Activated CD4-positive, alpha-beta T cell treated with anti-CD3 and anti-CD28 coated beads for 36 hours (primary cell): ENCODE data around the gene SYMPK. TPM values are rescaled to one million over a fixed set of nuclear protein-coding genes. Genes with fewer than 3 reads are reported as not detected.
A peak's percentile ranks its signal among the peaks of the same experiment; 100 is the strongest.
"Not testable (repeated sequence)": the region's sequence is repeated elsewhere in the genome, so short reads cannot be mapped to it uniquely, and the experiment has no call there.

Source experiments
- ATAC-seq: fragments of 200-7000 bp; cut with Tn5 transposase; one replicate; pipeline ENCODE4 v1.10.0; 2021; ENCODE audit warnings: mild to moderate bottlenecking, moderate library complexity
- CTCF ChIA-PET: fragments of 350-600 bp; sonication (Branson Sonifier 250); formaldehyde crosslinking; loops from one replicate; lab custom pipeline; 2021; ENCODE audit warnings: antibody characterized with exemption; lab: Charles Lee
- POLR2A ChIA-PET: fragments of 350-600 bp; sonication (Branson Sonifier 250); formaldehyde crosslinking; loops from one replicate; lab custom pipeline; 2021; ENCODE audit warnings: antibody characterized with exemption, inconsistent platforms; lab: Charles Lee
- DNase-seq: peaks from one replicate; pipeline ENCODE4 v3.0.0-alpha.2; 2020
- H3K27ac Mint-ChIP-seq: one replicate; pipeline ENCODE4 v1.8.0; 2021; ENCODE audit warnings: mixed read lengths
- H3K27me3 Mint-ChIP-seq: one replicate; pipeline ENCODE4 v1.8.0; 2021; ENCODE audit warnings: mixed read lengths
- H3K36me3 Mint-ChIP-seq: one replicate; pipeline ENCODE4 v1.8.0; 2021; ENCODE audit warnings: low read depth, mixed read lengths
- H3K4me1 Mint-ChIP-seq: one replicate; pipeline ENCODE4 v1.8.0; 2021; ENCODE audit warnings: mixed read lengths
- H3K4me3 Mint-ChIP-seq: one replicate; pipeline ENCODE4 v1.8.0; 2021; ENCODE audit warnings: mild to moderate bottlenecking, moderate library complexity, mixed read lengths
- H3K9me3 Mint-ChIP-seq: one replicate; pipeline ENCODE4 v1.8.0; 2021; ENCODE audit warnings: low read depth, mixed read lengths
- intact Hi-C, 2 experiments: fragments of 100-400 bp; cut with DNase I in 1 of 2; cut with micrococcal nuclease in 1 of 2; formaldehyde crosslinking; loops; one replicate each; pipeline versions ENCODE4 v1.14.2 to v1.15.1; 2022 to 2024; cut with DNase I, micrococcal nuclease
- total RNA-seq, 2 experiments: library from RNA; stranded (reverse); gene quantifications; one replicate each; pipeline ENCODE4 v1.2.3, GENCODE V29; 2021

Gene SYMPK
- total RNA-seq, 2 experiments from 2014 or later, result 108 to 128 TPM

- no peak overlapping the region for H3K4me3 Mint-ChIP-seq
- peaks cover 22% of the 10 kb centered on the region for H3K27me3 Mint-ChIP-seq
Measured at GRCh38 chr19:45800070-45800553, 62.8 kb downstream of the SYMPK start.

GRCh38 chr19:45799541-45799940 is 63.4 kb downstream of the SYMPK start:
- not testable (repeated sequence) for ATAC-seq, DNase-seq, H3K36me3 Mint-ChIP-seq, H3K27ac Mint-ChIP-seq, H3K4me3 Mint-ChIP-seq, H3K4me1 Mint-ChIP-seq, H3K9me3 Mint-ChIP-seq
- ChIA-PET CTCF (interaction anchor here (0.6 to 14.8 kb wide), 18 partner anchors 9 to 582 kb away, joined by 3 to 126 read pairs (median 4); partner anchors contain the start of genes SIX5 and SYMPK), POLR2A (interaction anchor here (0.7 to 1.3 kb wide), 2 partner anchors 10 to 30 kb away, joined by 4 to 6 read pairs; partner anchors contain the start of gene SIX5)
- intact Hi-C loops, result loop anchor here (1.0 kb wide), 1 partner anchor 29 kb away; no protein-coding TSS in a partner anchor
- peaks cover 25% of the 10 kb centered on the region for H3K27me3 Mint-ChIP-seq

More at GRCh38 chr19:45800070-45800553, 62.8 kb downstream of the SYMPK start:
- no peaks in the 10 kb centered on the region for H3K36me3 Mint-ChIP-seq
- intact Hi-C loops, result no loop called here
- CTCF ChIA-PET, result interaction anchor here (0.6 to 14.8 kb wide), 11 partner anchors 13 to 164 kb away, joined by 3 to 126 read pairs (median 9); partner anchors contain the start of genes SIX5 and SYMPK
- ATAC-seq (no peak), DNase-seq (no peak)
- peaks cover 4% of the 10 kb centered on the region for H3K4me1 Mint-ChIP-seq
- POLR2A ChIA-PET, result interaction anchor here (1.3 kb wide), 1 partner anchor 30 kb away, joined by 6 read pairs; the partner anchor contains the start of gene SIX5
- H3K9me3 Mint-ChIP-seq, result no peaks in the 10 kb centered on the region
- H3K27ac Mint-ChIP-seq, result no peak overlapping the region

- ChIA-PET CTCF (interaction anchor here (0.6 to 14.8 kb wide), 17 partner anchors 9 to 582 kb away, joined by 3 to 126 read pairs (median 4); partner anchors contain the start of genes SIX5 and SYMPK), POLR2A (interaction anchor here (0.7 to 1.3 kb wide), 2 partner anchors 10 to 29 kb away, joined by 4 to 6 read pairs; partner anchors contain the start of gene SIX5)
- no peaks in the 10 kb centered on the region for H3K36me3 Mint-ChIP-seq
- intact Hi-C loops, result loop anchor here (1.0 kb wide), 1 partner anchor 29 kb away; no protein-coding TSS in a partner anchor
- no peak overlapping the region for H3K27ac Mint-ChIP-seq
- H3K4me3 Mint-ChIP-seq, result no peak overlapping the region
- DNase-seq (peak; percentile 76), ATAC-seq (peak; percentile 92)
- H3K4me1 Mint-ChIP-seq, result peaks cover 5% of the 10 kb centered on the region
- H3K27me3 Mint-ChIP-seq, result peaks cover 26% of the 10 kb centered on the region
- H3K9me3 Mint-ChIP-seq, result no peaks in the 10 kb centered on the region
Measured at GRCh38 chr19:45798995-45799517, 63.9 kb downstream of the SYMPK start.

- DNase-seq, result no peak
- ATAC-seq, result no peak
- ChIA-PET CTCF (interaction anchor here (0.6 to 14.8 kb wide), 2 partner anchors 23 to 120 kb away, joined by 3 to 126 read pairs; partner anchors contain the start of genes NANOS2 and SIX5), POLR2A (interaction anchor here (0.6 kb wide), 1 partner anchor 893 kb away, joined by 3 read pairs; no protein-coding TSS in a partner anchor)
- H3K4me1 Mint-ChIP-seq, result peaks cover 34% of the 10 kb centered on the region
- peaks cover 22% of the 10 kb centered on the region for H3K27me3 Mint-ChIP-seq
- H3K27ac Mint-ChIP-seq, result no peak overlapping the region
- H3K36me3 Mint-ChIP-seq, result peaks cover 13% of the 10 kb centered on the region
- no peaks in the 10 kb centered on the region for H3K9me3 Mint-ChIP-seq
- intact Hi-C loops, result loop anchor here (5.0 kb wide), 2 partner anchors 68 to 352 kb away; partner anchors contain the start of genes FOXA3 (in 1 of the 2) and SYMPK (in 1 of the 2)
- no peak overlapping the region for H3K4me3 Mint-ChIP-seq
Measured at GRCh38 chr19:45794627-45795026, 68.3 kb downstream of the SYMPK start.

GRCh38 chr19:45793876-45794275 is 69.1 kb downstream of the SYMPK start:
- ChIA-PET CTCF (interaction anchor here (0.6 to 14.8 kb wide), 3 partner anchors 22 to 1451 kb away, joined by 3 to 126 read pairs (median 4); partner anchors contain the start of genes NANOS2 and SIX5), POLR2A (interaction anchor here (0.6 kb wide), 1 partner anchor 894 kb away, joined by 3 read pairs; no protein-coding TSS in a partner anchor)
- Mint-ChIP-seq H3K9me3 (no peaks in the 10 kb centered on the region), H3K4me1 (peaks cover 31% of the 10 kb centered on the region), H3K27me3 (peaks cover 19% of the 10 kb centered on the region), H3K4me3 (no peak overlapping the region), H3K36me3 (peaks cover 21% of the 10 kb centered on the region), H3K27ac (no peak overlapping the region)
- intact Hi-C loops, result loop anchor here (2.0 to 5.0 kb wide), 3 partner anchors 23 to 352 kb away; partner anchors contain the start of genes FOXA3 (in 1 of the 2) and SYMPK (in 1 of the 2)
- ATAC-seq (no peak), DNase-seq (no peak)

- peaks cover 30% of the 10 kb centered on the region for H3K4me1 Mint-ChIP-seq
- ChIA-PET CTCF (interaction anchor here (0.5 to 14.8 kb wide), 4 partner anchors 22 to 1063 kb away, joined by 3 to 126 read pairs (median 4); partner anchors contain the start of gene SIX5), POLR2A (interaction anchor here (0.6 to 1.4 kb wide), 4 partner anchors 22 to 1350 kb away, joined by 4 to 11 read pairs (median 4); partner anchors contain the start of gene SIX5)
- H3K4me3 Mint-ChIP-seq, result peak overlapping the region; percentile 64
- H3K9me3 Mint-ChIP-seq, result no peaks in the 10 kb centered on the region
- ATAC-seq (no peak), DNase-seq (no peak)
- peaks cover 28% of the 10 kb centered on the region for H3K36me3 Mint-ChIP-seq
- peaks cover 18% of the 10 kb centered on the region for H3K27me3 Mint-ChIP-seq
- H3K27ac Mint-ChIP-seq, result no peak overlapping the region
- intact Hi-C loops, result loop anchor here (2.0 to 5.0 kb wide), 3 partner anchors 24 to 351 kb away; partner anchors contain the start of genes FOXA3 (in 1 of the 2) and SYMPK (in 1 of the 2)
Measured at GRCh38 chr19:45793178-45793564, 69.8 kb downstream of the SYMPK start.

- ChIA-PET POLR2A (interaction anchor here (0.6 to 1.4 kb wide), 4 partner anchors 22 to 1351 kb away, joined by 4 to 11 read pairs (median 4); partner anchors contain the start of gene SIX5), CTCF (interaction anchor here (0.5 to 14.8 kb wide), 4 partner anchors 21 to 1063 kb away, joined by 3 to 126 read pairs (median 4); partner anchors contain the start of gene SIX5)
- Mint-ChIP-seq H3K4me1 (peaks cover 30% of the 10 kb centered on the region), H3K4me3 (peak within 1 kb of the TSS; percentile 95), H3K36me3 (peaks cover 31% of the 10 kb centered on the region), H3K27me3 (peaks cover 16% of the 10 kb centered on the region), H3K9me3 (no peaks in the 10 kb centered on the region), H3K27ac (peak within 1 kb of the TSS; percentile 75)
- ATAC-seq (peak; percentile 93), DNase-seq (peak; percentile 100)
- intact Hi-C loops, result loop anchor here (1.0 to 5.0 kb wide), 17 partner anchors 13 to 753 kb away; partner anchors contain the start of genes SYMPK (in 2 of the 2), CCDC61 (in 1 of the 2), CLASRP (in 1 of the 2) and FBXO46 (in 1 of the 2)
Measured at GRCh38 chr19:45792470-45793177, 70.3 kb downstream of the SYMPK start, which contains the start of gene DMWD. DMWD (minus strand) TSS chr19:45792845; CDS start chr19:45792756, 89 bp downstream.

GRCh38 chr19:45791744-45792469 is 71.0 kb downstream of the SYMPK start:
- Mint-ChIP-seq H3K4me1 (peaks cover 30% of the 10 kb centered on the region), H3K9me3 (no peaks in the 10 kb centered on the region), H3K36me3 (peaks cover 38% of the 10 kb centered on the region), H3K27ac (peak overlapping the region; percentile 75), H3K4me3 (peak overlapping the region; percentile 95), H3K27me3 (peaks cover 15% of the 10 kb centered on the region)
- DNase-seq (peak; percentile 42), ATAC-seq (peak; percentile 2)
- ChIA-PET CTCF (interaction anchor here (0.5 to 14.8 kb wide), 3 partner anchors 20 to 196 kb away, joined by 3 to 126 read pairs (median 3); partner anchors contain the start of gene SIX5), POLR2A (interaction anchor here (1.4 kb wide), 1 partner anchor 23 kb away, joined by 11 read pairs; the partner anchor contains the start of gene SIX5)
- intact Hi-C loops, result loop anchor here (1.0 to 5.0 kb wide), 17 partner anchors 13 to 753 kb away; partner anchors contain the start of genes SYMPK (in 2 of the 2), CCDC61 (in 1 of the 2), CLASRP (in 1 of the 2) and FBXO46 (in 1 of the 2)

GRCh38 chr19:45790942-45791341 is 72.0 kb downstream of the SYMPK start:
- Mint-ChIP-seq H3K27me3 (peaks cover 15% of the 10 kb centered on the region), H3K4me3 (peak overlapping the region; percentile 95), H3K4me1 (peaks cover 30% of the 10 kb centered on the region)

More at GRCh38 chr19:45790942-45791341, 72.0 kb downstream of the SYMPK start:
- ChIA-PET CTCF (interaction anchor here (0.5 to 14.8 kb wide), 3 partner anchors 8 to 68 kb away, joined by 3 to 126 read pairs (median 5); partner anchors contain the start of gene SIX5), POLR2A (no interaction called here)
- Mint-ChIP-seq H3K36me3 (peaks cover 45% of the 10 kb centered on the region), H3K27ac (no peak overlapping the region), H3K9me3 (no peaks in the 10 kb centered on the region)
- intact Hi-C loops, result loop anchor here (5.0 kb wide), 2 partner anchors 71 to 349 kb away; partner anchors contain the start of genes FOXA3 (in 1 of the 2) and SYMPK (in 1 of the 2)
- DNase-seq, result no peak
- ATAC-seq, result no peak
